Non-pigmented ciliary epithelial cell (primary cell): ENCODE measurements around the gene PLSCR4.
"Not testable (repeated sequence)": the region's sequence is repeated elsewhere in the genome, so short reads cannot be mapped to it uniquely, and the experiment has no call there.

ENCODE experiments used
- DNase-seq: peaks from one replicate; pipeline ENCODE4 v3.0.0-alpha.2; 2010; ENCODE audit warnings: low read depth

Gene PLSCR4

GRCh38 chr3:146247911-146248310 is 3.0 kb downstream of the PLSCR4 start:
- no peak for DNase-seq

GRCh38 chr3:146246526-146246925 is 4.4 kb downstream of the PLSCR4 start:
- no peak for DNase-seq

GRCh38 chr3:146243559-146243958 is 7.3 kb downstream of the PLSCR4 start:
- DNase-seq, result no peak

- DNase-seq, result peak; percentile 91
These were observed 9.2 kb downstream of the PLSCR4 start for GRCh38 chr3:146241523-146242240.

GRCh38 chr3:146233487-146233886 is 17.4 kb downstream of the PLSCR4 start:
- no peak for DNase-seq

GRCh38 chr3:146227486-146227885 is 23.4 kb downstream of the PLSCR4 start:
- DNase-seq, result no peak

GRCh38 chr3:146226881-146227280 is 24.0 kb downstream of the PLSCR4 start:
- DNase-seq, result no peak

GRCh38 chr3:146225458-146225857 is 25.4 kb downstream of the PLSCR4 start:
- DNase-seq, result not testable (repeated sequence)

GRCh38 chr3:146223401-146224373 is 27.2 kb downstream of the PLSCR4 start:
- DNase-seq, result no peak

GRCh38 chr3:146222204-146223046 is 28.5 kb downstream of the PLSCR4 start:
- no peak for DNase-seq

- DNase-seq, result no peak
These were observed 29.6 kb downstream of the PLSCR4 start for GRCh38 chr3:146221276-146221675.

GRCh38 chr3:146218880-146219866 is 31.7 kb downstream of the PLSCR4 start:
- no peak for DNase-seq

GRCh38 chr3:146217324-146217723 is 33.6 kb downstream of the PLSCR4 start:
- no peak for DNase-seq

- DNase-seq, result no peak
These were observed 36.4 kb downstream of the PLSCR4 start for GRCh38 chr3:146214493-146214892.

GRCh38 chr3:146209371-146209770 is 41.5 kb downstream of the PLSCR4 start:
- no peak for DNase-seq

GRCh38 chr3:146203776-146204175 is 47.1 kb downstream of the PLSCR4 start:
- DNase-seq, result no peak

GRCh38 chr3:146200461-146201220 is 50.3 kb downstream of the PLSCR4 start:
- no peak for DNase-seq

GRCh38 chr3:146199762-146200161 is 51.1 kb downstream of the PLSCR4 start:
- no peak for DNase-seq

- DNase-seq, result no peak
These were observed 54.1 kb downstream of the PLSCR4 start for GRCh38 chr3:146196789-146197188.

- DNase-seq, result no peak
These were observed 55.3 kb downstream of the PLSCR4 start for GRCh38 chr3:146195605-146196004.
